IMR-90 (cell line): Measurements from ENCODE around the gene NUAK1.

Experiments used
- BHLHE40 ChIP-seq: fragments of 150-350 bp; IDR thresholded peaks from 2 replicates; pipeline ENCODE4 v1.6.1; 2016; ENCODE audit warnings: mild to moderate bottlenecking, low read depth, low read length
- CEBPB ChIP-seq: IDR thresholded peaks from 2 replicates; pipeline ENCODE4 v1.6.1; 2012; ENCODE audit warnings: low read depth, low read length, improper control_type of control experiment
- CHD1 ChIP-seq: IDR thresholded peaks from 2 replicates; pipeline ENCODE4 v1.6.1; 2012; ENCODE audit warnings: low read depth, low read length, improper control_type of control experiment
- FOS ChIP-seq: fragments of 150-350 bp; IDR thresholded peaks from 2 replicates; pipeline ENCODE4 v1.6.1; 2016; ENCODE audit warnings: low read depth, low read length
- MAZ ChIP-seq: IDR thresholded peaks from 2 replicates; pipeline ENCODE4 v1.6.1; 2012; ENCODE audit warnings: low read depth, mild to moderate bottlenecking, low read length, improper control_type of control experiment, moderate library complexity, borderline replicate concordance
- MXI1 ChIP-seq: IDR thresholded peaks from 2 replicates; pipeline ENCODE4 v1.6.1; 2012; ENCODE audit warnings: low read depth, mild to moderate bottlenecking, low read length, moderate library complexity, borderline replicate concordance
- NFE2L2 ChIP-seq: fragments of 150-350 bp; IDR thresholded peaks from 2 replicates; pipeline ENCODE4 v1.6.1; 2016; ENCODE audit warnings: low read depth, mild to moderate bottlenecking, low read length
- POLR2A ChIP-seq: IDR thresholded peaks from 2 replicates; pipeline ENCODE4 v1.6.1; 2012; ENCODE audit warnings: mild to moderate bottlenecking, low read depth, low read length
- RAD21 ChIP-seq: IDR thresholded peaks from 2 replicates; pipeline ENCODE4 v1.6.1; 2012; ENCODE audit warnings: low read length, improper control_type of control experiment
- RCOR1 ChIP-seq: IDR thresholded peaks from 2 replicates; pipeline ENCODE4 v1.6.1; 2012; ENCODE audit warnings: mild to moderate bottlenecking, low read length, improper control_type of control experiment; ENCODE audit not compliant: insufficient replicate concordance
- RFX5 ChIP-seq: IDR thresholded peaks from 2 replicates; pipeline ENCODE4 v1.8.0; 2012; ENCODE audit warnings: low read depth, mild to moderate bottlenecking, low read length, moderate library complexity
- SMC3 ChIP-seq: fragments of 150-350 bp; IDR thresholded peaks from 2 replicates; pipeline ENCODE4 v1.6.1; 2016; ENCODE audit warnings: low read depth, mild to moderate bottlenecking, antibody characterized with exemption, low read length, moderate library complexity
- USF2 ChIP-seq: fragments of 150-350 bp; IDR thresholded peaks from 2 replicates; pipeline ENCODE4 v1.6.1; 2017; ENCODE audit warnings: mild to moderate bottlenecking, antibody characterized with exemption, low read length, low read depth
- TF ChIP-seq, protein P1 (sequence below): conservative IDR thresholded peaks from 2 replicates; pipeline ENCODE4 v1.5.1; 2012; ENCODE audit warnings: mild to moderate bottlenecking, low read depth, low read length, improper control_type of control experiment

DNA sequence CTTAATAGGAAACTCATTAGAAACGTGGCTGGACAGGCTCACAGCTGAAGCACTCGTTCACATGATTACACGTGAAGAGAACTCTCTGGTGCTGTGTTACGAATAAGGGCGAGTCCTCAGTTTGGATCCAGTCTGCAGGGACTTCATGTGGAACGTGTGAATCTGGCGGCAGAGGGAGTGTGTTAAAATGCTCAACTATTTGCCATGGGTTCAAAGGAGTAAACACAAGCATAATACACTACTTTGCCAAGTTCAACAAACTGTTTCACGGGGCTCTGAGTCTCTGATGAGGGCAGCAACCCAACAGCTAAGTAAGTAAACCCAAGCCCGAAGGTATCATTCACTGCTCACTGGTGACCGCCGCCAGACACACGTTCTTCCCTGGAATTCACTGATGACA, 42.4 kb downstream of the NUAK1 start:
- TF ChIP-seq BHLHE40 = no peak
- TF ChIP-seq, protein P1, sequence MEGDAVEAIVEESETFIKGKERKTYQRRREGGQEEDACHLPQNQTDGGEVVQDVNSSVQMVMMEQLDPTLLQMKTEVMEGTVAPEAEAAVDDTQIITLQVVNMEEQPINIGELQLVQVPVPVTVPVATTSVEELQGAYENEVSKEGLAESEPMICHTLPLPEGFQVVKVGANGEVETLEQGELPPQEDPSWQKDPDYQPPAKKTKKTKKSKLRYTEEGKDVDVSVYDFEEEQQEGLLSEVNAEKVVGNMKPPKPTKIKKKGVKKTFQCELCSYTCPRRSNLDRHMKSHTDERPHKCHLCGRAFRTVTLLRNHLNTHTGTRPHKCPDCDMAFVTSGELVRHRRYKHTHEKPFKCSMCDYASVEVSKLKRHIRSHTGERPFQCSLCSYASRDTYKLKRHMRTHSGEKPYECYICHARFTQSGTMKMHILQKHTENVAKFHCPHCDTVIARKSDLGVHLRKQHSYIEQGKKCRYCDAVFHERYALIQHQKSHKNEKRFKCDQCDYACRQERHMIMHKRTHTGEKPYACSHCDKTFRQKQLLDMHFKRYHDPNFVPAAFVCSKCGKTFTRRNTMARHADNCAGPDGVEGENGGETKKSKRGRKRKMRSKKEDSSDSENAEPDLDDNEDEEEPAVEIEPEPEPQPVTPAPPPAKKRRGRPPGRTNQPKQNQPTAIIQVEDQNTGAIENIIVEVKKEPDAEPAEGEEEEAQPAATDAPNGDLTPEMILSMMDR = no peak
- no peak for TF ChIP-seq SMC3
- TF ChIP-seq POLR2A = no peak
- TF ChIP-seq RFX5 = no peak
- no peak for TF ChIP-seq RAD21
- no peak for TF ChIP-seq USF2
- no peak for TF ChIP-seq FOS
- TF ChIP-seq RCOR1 = no peak
- TF ChIP-seq CEBPB = no peak
- TF ChIP-seq MXI1 = no peak
- no peak for TF ChIP-seq CHD1
- no peak for TF ChIP-seq NFE2L2
- no peak for TF ChIP-seq MAZ
